Measurements from ENCODE around the gene ANKRD60.

ANKRD60 gene, protein sequence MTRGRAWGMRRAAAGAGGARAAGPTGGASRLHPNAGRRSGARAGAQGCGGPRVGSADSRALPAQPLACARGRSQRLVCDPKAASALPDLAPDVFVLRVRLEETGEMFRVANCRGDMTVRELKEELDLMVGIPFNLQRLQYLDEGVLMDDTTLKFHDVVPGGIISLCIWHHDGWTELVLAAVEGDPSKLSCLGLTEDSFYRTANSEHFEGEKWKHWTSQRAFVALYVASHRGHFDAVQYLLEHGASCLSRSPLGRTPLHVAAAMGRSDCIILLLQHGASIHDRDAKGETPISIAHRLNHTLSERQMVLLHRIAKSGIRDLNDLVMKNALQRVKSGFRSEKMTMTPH
- total RNA-seq: 0 to 0.05 (median 0) reads per million in 3 experiments

DNA sequence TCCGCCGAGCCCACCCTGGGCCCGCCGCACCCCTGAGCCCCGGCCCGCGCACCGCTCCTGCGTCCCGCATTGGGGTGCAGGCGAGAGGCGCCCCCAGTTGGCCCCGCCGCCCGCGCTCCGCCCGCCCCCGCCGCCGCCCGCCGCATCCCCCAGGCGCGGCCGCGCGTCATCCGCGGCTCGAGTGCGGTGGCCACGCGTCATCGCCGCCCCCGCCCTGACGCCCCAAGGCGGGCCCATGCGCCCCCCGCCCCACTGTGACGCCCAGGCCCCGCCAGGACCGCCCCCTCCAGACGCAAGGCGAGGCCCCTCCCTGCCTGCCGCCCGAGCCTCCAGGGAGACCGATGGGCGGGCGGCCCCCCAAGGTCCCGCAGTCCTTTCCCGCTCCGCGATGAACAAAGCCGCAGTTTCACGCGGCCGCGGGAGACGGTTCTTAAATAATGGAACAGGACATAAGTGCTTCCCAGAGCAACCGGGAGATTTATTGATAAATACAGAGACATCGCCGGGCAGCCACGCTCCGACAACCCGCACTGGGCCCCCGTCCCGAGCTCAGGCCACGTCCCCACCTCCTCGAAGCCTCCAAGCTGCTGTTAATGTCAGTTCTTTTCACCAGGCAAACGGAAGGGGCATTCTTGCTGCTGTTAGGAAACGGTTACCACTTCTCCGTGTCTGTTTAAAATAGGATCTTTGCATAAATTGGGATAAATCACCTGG is at the start of gene ANKRD60:
Gene ANKRD60, minus strand, starts transcription at position 170 of the 714 bp plus-strand sequence. Its CDS starts 0 bp downstream, at position 170.
- DNase-seq: peak; percentile 73

DNA sequence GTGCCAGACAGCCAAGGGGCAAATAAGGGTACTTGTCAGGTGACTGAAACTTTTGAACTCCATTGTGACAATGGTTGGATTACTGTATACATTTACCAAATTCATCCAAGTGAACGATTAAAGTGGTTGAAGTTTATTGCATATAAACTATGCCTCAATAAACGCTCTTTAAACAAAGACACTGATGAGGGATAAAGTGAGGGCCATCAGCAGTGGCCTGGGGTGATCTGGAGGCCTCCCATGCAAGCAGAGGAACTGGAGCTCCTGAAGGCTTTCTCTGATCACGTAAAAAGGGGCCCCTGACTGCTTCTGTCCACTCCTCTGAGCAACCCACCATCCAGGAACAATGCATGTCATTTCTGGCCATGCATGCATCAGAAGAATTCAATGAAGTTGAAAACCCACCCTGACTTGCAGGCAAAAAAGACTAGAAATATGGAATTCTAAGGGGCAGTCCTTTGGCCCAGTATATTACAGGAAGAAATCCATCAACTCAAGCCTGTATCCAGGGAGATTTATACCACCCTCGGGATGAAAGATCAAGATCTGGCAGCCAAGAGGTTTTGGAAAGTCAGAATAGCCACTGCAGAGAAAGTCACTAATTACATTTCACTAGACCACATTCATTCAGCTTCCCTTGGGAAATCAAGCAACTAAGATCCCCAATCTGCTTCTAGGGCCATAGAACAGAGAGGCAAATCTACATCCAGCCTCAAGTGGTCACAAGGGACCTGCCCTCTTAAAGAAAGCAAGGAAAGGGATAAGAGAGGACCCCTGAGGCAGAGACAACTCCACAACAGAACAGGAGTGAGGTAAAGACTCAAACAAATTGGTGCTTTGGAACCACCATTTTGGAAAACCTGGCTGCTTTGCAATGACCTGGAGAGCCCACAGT is 49.4 kb upstream of the ANKRD60 start:
- DNase-seq: no peak

DNA sequence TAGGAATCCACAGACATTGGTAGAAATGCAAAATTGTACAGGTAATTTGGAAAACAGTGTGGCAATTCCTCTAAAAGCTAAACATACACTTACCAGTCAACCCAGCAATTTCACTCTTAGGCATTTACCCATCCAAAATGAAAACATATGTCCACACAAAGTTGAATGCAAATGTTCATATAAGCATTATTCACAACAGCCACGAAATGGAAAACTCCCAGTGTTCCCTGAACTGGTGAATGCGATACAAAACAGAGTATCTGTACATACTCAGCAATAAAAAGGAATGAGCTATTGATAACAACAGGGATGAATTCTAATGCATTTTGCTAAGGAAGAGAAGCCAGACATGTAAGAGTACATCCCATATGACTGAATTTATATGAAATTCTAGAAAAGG is 48.7 kb upstream of the ANKRD60 start:
- no peak for DNase-seq

DNA sequence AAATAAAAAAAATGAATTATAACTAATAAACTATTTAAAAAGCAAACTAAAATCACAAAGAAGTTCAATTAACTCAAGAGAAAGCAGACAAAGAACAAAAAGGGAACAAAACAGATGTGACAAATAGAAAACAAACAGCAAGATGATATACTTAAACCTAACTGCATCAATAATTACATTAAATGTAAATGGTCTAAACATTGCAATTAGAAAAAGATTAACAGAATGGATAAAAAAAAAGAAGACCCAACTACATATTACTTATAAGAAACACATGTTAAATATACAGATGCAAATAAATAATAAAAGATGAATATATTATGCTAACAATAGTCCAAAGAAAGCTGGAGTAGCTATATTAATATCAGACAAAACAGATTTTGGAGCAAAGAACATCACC is 45.9 kb upstream of the ANKRD60 start:
- no peak for DNase-seq

DNA sequence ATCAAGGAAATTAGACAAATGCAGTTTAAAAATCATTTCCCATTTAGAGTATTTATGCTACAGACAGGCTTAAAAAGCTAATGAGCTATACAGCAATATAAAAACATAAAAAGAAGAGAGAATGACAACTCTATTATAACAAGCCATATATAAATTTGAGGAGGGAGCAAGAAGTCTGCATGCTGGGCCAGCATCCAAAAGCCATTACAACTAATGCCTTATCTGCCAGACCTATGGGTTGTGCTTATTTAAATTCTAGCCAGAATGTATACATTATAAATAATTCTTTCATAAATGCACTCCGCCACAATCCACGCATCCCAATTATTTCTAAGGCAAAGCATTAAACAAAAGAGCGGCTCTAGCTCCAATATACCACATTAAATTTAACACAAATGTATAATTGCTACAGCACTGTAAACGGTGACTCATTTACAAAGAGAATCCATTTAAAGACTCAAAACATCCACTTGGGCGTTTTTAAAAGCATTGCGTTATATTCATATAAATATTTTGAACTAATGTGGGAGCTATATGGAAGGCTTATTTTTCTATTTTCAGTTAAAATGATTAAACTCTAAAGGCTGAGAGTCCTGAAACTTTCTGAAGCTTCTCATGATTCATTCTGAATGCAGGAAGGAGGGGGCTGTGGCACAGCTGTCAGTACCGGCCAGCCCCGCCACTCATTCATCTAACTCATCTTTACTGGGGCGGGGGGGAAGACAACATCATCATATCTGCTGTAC is 43.3 kb upstream of the ANKRD60 start:
- no peak for DNase-seq

DNA sequence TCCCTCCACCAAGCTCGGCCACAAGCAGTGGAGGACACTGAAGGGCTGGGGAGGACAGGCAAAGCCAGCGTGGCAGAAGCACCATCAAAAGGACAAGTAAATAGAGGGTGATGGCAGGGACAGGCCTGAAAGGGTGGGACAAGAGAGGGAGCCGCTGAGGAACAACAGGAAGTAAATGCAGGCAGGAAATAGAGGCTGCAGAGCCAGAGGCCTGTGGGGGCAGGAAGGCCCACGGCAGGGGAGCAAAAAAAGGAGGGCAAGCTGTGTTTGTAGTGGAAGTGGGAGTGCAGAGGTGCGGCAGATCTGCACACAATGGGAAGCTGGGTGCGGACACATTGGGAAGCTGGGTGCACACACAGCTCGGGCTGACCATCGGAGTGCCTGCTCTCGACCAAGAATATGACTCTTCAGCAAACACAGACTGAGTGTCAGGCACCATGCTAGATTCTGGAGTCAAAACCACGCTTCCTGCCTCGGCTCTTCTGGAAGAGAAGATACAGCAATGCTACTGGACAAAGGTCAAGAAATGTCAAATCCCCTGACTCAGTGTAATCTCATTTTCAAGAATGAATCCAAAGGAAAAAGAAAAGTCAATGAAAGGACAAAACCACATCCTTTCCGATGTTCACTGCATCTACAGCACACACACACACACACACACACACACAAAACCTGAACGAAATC is 40.6 kb upstream of the ANKRD60 start:
- DNase-seq: no peak

DNA sequence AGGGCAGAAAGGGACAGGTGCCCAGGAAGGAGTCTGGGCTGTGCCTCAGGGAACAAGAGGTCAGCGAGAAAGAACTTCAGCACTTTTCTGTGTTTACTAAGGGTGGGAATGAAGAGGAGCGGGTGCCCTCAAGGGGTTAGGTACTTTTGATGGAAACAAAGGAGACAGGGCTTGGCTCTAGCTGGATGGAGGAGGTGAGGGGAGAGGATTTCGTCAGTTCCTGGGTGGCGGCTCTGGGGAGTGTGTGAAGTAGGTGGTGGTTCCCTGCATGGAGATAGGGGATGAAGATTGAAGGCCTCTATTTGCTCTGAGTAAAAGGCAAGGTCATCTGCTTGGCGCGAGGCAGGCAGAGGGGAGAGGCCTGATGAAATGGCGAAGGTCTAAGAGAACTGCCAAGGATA is 40.0 kb upstream of the ANKRD60 start:
- no peak for DNase-seq

- DNase-seq: no peak
Observed at GRCh38 chr20:58267389-58268215, 39.1 kb upstream of the ANKRD60 start.

GRCh38 chr20:58264271-58264670 is 35.8 kb upstream of the ANKRD60 start:
- DNase-seq: no peak

- no peak for DNase-seq
Observed at GRCh38 chr20:58261660-58262059, 33.2 kb upstream of the ANKRD60 start.

- no peak for DNase-seq
Observed at GRCh38 chr20:58260006-58260405, 31.6 kb upstream of the ANKRD60 start.

DNA sequence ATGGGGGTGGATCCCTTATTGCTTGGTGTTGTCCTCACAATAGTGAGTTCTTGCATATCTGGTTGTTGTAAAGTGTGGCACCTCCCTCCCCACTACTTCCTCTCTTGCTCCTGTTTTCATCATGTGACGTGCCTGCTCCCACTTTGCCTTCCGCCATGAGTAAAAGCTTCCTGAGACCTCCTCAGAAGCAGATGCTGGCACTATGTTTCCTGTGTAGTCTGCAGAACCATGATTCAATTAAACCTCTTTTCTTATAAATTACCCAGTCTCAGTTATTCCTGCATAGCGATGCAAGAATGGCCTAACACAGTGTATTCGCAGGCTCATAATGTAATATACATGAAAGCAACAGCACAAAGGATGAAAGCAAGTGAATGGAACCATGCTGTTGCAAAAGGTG is 28.4 kb upstream of the ANKRD60 start:
- no peak for DNase-seq

GRCh38 chr20:58256307-58256706 is 27.9 kb upstream of the ANKRD60 start:
- no peak for DNase-seq

- DNase-seq: no peak
Observed at GRCh38 chr20:58254890-58255289, 26.4 kb upstream of the ANKRD60 start.

- DNase-seq: no peak
Observed at GRCh38 chr20:58251979-58252591, 23.6 kb upstream of the ANKRD60 start.

DNA sequence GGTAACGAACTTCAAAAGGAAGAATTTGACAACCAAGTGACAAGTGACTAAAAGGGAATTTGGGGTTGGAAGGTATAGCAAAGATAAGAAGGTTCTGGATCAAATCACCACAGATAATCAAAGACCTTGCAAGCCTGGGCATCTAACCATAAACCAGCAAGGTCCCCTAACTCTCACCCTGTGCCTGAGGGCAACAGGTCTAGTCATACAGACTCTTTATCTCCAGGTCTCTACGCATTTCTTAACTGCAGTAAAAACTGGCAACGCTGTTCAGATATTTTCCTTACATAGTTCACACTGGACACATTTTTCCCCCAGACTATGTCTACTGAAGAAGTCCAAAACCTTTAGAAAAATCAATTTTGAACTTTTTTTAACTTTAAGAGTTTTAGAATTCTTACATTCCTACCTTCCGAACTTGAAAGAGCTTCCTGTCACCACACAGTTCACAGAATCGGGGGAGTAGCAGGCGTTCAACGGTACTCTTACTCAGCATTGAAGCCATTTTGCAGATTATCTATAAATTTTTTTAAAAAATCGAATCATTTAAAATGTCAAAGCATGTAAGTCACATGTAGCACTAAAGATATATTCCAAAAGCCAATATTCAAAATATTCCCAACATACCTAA is 23.0 kb upstream of the ANKRD60 start:
- DNase-seq: no peak

- no peak for DNase-seq
Observed at GRCh38 chr20:58246346-58246745, 17.9 kb upstream of the ANKRD60 start.

- DNase-seq: no peak
Observed at GRCh38 chr20:58245931-58246330, 17.5 kb upstream of the ANKRD60 start.

DNA sequence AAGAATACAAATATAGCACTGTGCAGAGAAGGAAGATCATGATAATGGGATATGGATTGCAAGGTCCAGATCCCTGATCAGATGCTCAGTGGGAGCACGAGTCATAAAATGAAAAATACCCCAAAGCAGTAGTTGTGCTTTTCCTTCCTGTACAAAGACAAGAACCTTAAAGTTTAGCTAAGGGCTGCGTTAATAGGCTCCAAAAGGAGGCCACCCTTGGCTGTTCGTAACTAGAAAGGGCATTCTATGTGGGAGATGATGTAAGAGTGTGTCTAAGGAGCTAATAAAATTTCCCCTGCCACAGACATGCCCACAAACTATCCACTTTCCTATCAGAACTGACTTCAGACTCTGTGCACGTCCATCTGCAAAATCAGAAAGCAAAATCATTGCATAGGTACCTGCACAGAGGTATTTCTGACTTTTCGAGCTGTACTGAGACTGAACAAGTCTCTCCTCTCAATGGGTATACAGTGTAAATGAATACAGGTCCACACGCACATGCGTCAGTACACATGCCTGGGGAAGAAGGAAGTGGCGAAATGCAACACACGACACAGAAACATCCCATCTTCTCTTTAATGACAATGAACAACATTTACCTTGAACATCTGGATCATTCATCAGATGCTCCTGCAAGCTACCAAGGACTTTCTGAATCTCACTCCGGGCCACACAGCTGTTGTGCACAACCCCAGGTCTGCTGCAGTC is 16.9 kb upstream of the ANKRD60 start:
- DNase-seq: no peak
